KG1 (cell line): ENCODE measurements around the gene EFCAB6.

ENCODE experiments used
- DNase-seq: peaks from one replicate; lab custom pipeline; 2025; lab: John Stamatoyannopoulos, UW

The EFCAB6 gene

GRCh38 chr22:43570531-43571165 lies 241.5 kb downstream of the EFCAB6 start:
- DNase-seq, result no peak

GRCh38 chr22:43569111-43569510 lies 243.0 kb downstream of the EFCAB6 start:
- no peak for DNase-seq

GRCh38 chr22:43567691-43568324 lies 244.3 kb downstream of the EFCAB6 start:
- no peak for DNase-seq

- no peak for DNase-seq
These were observed 245.4 kb downstream of the EFCAB6 start for GRCh38 chr22:43566561-43567332.

GRCh38 chr22:43566021-43566420 lies 246.1 kb downstream of the EFCAB6 start:
- no peak for DNase-seq

- DNase-seq, result no peak
These were observed 247.2 kb downstream of the EFCAB6 start for GRCh38 chr22:43564859-43565258.

- DNase-seq, result no peak
These were observed 248.5 kb downstream of the EFCAB6 start for GRCh38 chr22:43563571-43563970.

GRCh38 chr22:43562843-43563242 lies 249.3 kb downstream of the EFCAB6 start:
- DNase-seq, result no peak

GRCh38 chr22:43561415-43562178 lies 250.5 kb downstream of the EFCAB6 start:
- no peak for DNase-seq

GRCh38 chr22:43560651-43561050 lies 251.5 kb downstream of the EFCAB6 start:
- no peak for DNase-seq

- DNase-seq, result no peak
These were observed 256.3 kb downstream of the EFCAB6 start for GRCh38 chr22:43555561-43556515.

GRCh38 chr22:43554694-43555365 lies 257.3 kb downstream of the EFCAB6 start:
- DNase-seq, result no peak

- DNase-seq, result no peak
These were observed 257.9 kb downstream of the EFCAB6 start for GRCh38 chr22:43554259-43554636.

GRCh38 chr22:43553451-43554258 lies 258.4 kb downstream of the EFCAB6 start:
- no peak for DNase-seq

- no peak for DNase-seq
These were observed 261.4 kb downstream of the EFCAB6 start for GRCh38 chr22:43550672-43551071.

GRCh38 chr22:43550024-43550620 lies 262.0 kb downstream of the EFCAB6 start:
- DNase-seq, result no peak

- no peak for DNase-seq
These were observed 265.9 kb downstream of the EFCAB6 start for GRCh38 chr22:43546186-43546585.

GRCh38 chr22:43544289-43544673 lies 267.8 kb downstream of the EFCAB6 start:
- no peak for DNase-seq

GRCh38 chr22:43543522-43544288 lies 268.4 kb downstream of the EFCAB6 start:
- no peak for DNase-seq
